Right ventricle myocardium inferior (tissue), 1 donor: Measurements from ENCODE around the gene DCLK2. TPM values are rescaled to one million over a fixed set of nuclear protein-coding genes. Genes with fewer than 3 reads are reported as not detected.

ENCODE experiments used
- ATAC-seq: fragments of 200-7000 bp; cut with Tn5 transposase; one replicate; pipeline ENCODE4 v1.9.1; 2020; ENCODE audit warnings: mild to moderate bottlenecking, moderate library complexity
- DNase-seq: peaks from one replicate; pipeline ENCODE4 v3.0.0; 2021; ENCODE audit errors: missing footprints
- intact Hi-C: fragments of 100-400 bp; cut with DNase I; formaldehyde crosslinking; loops from one replicate; pipeline ENCODE4 v1.11.0; 2022
- total RNA-seq: library from RNA; stranded (reverse); fragmentation: NEBNext Ultra II Directional; extraction: Animal tissue kit (Norgen Biotek cat#: 25700); gene quantifications from one replicate; pipeline ENCODE4 v1.2.1, GENCODE V29; 2021
- donor health status: DM: no; HTN: yes; CAD: no; lungs with severe emphysema.

Gene DCLK2
- total RNA-seq, 1 donor from 2014 or later: 19.9 TPM

DNA sequence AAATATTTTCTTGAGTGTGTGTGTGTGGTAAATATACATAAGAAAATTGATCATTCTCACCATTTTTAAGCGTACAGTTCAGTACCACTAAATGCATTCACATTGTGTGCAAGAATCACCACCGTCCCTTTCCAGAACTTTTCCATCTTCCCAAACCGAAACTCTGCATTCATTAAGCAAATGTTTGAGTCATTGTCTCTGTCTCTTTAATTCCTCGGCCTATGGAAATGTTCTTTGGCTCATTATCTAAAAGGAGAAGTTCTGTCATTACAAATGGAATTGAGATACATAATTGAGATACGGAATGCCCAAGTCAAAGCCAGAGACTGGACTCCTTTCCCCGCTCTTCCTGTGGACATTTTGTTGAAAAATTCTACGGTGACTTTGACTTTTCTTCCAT is 168.9 kb downstream of the DCLK2 start:
- intact Hi-C loops: no loop called here
- ATAC-seq: no peak
- DNase-seq: no peak

DNA sequence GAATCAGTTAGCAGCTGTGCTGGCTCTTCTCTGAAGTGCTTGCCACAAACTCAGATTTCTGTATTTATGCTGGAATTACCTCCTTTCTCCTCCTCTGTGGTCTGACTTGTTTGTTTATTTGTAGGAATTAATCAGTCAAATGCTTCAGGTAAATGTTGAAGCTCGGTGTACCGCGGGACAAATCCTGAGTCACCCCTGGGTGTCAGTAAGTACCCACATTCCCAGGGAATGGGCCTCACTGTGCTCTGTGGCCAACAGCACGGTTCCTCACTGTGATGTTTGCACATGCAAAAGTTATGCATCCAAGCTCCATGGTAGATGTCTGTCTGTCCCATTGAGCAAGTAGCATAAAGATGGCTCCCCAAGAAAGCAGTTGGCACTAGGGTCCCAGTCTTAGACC is 169.9 kb downstream of the DCLK2 start:
- intact Hi-C loops: no loop called here
- ATAC-seq (no peak), DNase-seq (no peak)

DNA sequence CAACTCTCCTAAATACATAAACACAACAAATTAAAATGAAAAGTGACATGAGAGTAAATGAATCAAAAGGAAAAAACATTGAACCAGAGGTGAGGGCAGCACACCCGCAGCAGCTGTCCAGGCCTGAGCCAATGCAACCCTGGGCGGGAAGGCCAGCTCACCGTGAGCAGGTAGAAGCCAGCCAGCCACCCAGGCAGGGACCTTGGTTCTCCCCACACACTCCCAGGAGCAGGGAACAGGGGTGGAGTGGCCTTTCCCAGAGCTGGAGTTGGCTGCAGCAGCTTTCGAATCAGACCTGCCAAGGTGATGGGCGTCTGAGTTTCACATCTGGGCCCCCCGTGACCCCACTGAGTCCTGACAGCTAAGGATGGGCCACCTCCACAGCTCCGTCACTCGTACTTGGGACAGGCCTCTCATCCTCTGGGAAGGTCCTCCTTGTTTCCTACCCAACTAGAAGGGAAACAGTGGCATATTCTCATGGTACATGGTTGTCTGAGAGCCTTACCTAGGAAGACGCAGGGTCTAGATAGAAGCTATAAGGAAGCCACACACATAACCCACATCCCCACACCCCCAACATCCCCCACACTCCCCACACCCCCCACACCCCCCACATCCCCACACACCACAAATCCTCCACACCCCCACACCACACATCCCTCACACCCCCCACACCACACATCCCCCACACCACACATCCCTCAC is 172.2 kb downstream of the DCLK2 start:
- DNase-seq: no peak
- intact Hi-C loops: no loop called here
- ATAC-seq: no peak

DNA sequence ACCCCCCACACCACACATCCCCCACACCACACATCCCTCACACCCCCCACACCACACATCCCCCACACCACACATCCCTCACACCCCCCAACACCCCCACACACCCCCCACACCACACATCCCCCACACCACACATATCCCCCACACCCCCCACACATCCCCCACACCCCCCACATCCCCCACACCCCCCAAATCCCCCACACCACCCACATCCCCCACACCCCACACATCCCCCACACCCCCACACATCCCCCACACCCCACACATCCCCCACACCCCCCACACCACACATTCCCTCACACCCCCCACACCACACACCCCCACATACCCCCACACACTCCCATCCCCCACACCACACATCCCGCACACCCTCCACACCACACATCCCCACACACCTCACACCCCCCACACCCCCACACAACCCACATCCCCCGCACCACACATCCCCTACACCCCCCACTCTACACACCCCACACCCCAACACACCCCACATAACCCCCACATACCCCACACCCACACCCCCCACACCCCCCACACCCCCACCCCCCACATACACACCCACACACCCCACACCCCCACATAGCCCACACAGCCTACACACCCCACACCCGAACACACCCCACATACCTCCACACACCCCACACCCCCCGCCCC is 172.9 kb downstream of the DCLK2 start:
- intact Hi-C loops: no loop called here
- ATAC-seq: no peak
- DNase-seq: no peak

DNA sequence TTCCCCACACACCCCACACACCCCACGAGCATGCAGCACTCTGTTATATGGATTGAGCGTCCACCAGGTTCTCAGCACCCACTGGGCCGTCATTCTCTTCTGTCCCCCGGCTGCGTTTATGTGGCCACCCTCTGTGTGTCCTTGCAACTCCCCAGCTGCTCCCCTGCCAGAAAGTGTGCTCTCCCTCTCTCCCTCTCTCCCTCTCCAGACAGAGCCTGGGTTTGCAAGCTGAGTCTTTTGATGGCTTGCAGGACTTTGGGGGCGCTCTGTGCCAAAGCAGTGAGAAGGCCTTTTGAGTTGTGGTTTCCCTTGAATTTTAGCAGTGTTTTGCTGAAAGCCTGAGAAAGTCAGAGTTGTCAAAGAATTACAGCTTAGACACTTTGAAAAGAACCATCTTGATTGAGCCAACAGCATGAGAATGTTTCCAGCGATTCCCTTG is 173.5 kb downstream of the DCLK2 start:
- no peak for ATAC-seq
- DNase-seq: no peak
- intact Hi-C loops: no loop called here

DNA sequence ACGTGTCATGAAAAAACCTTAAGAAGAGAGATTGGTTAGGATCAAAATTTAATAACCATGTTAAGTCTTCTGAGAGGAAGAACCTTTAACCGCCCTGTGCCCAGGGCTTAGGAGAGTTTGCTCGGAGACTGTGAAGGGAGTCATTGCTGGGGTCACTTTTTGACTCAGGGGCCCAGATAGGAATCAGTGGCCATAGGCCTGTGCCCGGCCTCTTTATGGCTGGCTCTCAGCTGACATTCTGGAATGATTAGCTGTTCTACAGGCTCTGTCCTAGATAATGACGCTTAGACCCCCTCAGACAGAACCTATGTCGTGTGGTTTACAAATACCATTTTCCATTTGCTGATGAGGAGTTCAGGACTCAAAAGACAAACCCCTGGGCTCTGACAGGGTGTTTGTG is 174.1 kb downstream of the DCLK2 start:
- intact Hi-C loops: no loop called here
- ATAC-seq: no peak
- DNase-seq: no peak

DNA sequence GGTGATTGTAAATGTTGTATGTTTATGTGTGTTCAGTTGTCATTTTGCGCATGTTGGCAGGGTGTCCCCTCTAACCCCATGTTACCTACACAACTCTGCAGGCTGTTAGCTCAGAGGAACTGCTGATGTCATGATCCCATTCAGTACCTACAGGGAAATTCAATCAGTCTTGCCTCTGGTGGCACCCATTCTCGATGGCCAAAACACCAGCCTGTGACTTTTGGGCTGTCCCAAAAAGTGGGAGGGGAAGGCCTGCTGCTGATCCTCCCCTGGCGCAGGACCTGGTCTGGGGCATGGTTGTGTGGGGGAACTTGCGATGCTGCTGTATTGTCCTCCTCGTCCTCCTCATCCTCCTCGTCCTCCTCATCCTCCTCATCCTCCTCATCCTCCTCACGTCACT is 174.5 kb downstream of the DCLK2 start:
- DNase-seq (no peak), ATAC-seq (no peak)
- intact Hi-C loops: no loop called here

DNA sequence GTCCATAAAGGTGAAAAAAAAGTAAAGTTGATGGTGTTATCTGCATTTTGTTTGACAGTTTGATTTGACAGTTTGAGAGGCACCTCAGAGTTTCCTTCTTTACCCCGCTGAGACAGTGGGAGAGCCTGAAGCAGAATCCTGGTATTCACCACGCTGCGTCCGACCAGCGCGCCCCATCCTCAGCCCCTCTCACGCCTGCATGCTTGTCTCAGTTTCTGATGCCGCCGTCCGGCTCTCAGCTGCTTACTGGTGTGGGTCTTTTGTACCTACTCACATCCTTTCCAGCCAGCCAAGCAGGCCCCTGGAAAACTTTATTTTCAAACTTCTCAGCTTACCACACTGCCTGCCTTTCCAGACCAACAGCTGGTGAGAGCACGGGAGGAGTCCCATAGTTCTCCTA is 175.2 kb downstream of the DCLK2 start:
- ATAC-seq: no peak
- intact Hi-C loops: no loop called here
- DNase-seq: no peak

DNA sequence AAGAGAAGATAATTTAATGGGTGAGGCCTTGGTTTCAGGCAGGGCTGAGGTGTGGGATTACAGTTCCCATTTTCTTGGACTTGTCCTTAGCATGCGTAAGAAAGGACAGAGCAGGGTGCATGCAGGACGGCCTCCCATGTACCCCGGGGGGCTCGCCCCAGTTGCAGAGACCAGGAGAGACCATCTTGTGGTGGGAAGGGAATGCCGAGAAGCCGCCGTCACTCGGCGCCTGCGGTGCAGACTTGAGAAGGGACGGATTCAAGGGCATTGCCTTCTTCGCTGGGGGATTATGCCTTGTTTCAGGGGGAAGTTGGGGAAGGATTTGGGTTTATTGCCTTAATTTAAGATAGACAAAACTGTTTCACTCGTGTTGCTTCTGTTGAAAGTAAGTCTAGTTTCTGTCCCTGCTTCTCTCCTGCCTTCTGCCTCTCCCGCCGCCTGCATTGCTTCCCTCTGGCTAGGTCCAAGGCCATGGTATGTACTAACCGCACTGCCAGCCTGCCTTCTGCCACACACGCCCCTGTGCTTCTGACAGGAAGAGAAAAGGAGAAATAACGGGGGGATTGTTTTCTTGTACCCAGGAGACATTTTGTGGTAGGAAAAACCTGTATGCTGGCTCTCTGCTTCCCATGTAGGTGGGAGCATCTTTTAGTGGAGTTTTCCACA is 175.9 kb downstream of the DCLK2 start:
- intact Hi-C loops: no loop called here
- no peak for ATAC-seq
- no peak for DNase-seq

DNA sequence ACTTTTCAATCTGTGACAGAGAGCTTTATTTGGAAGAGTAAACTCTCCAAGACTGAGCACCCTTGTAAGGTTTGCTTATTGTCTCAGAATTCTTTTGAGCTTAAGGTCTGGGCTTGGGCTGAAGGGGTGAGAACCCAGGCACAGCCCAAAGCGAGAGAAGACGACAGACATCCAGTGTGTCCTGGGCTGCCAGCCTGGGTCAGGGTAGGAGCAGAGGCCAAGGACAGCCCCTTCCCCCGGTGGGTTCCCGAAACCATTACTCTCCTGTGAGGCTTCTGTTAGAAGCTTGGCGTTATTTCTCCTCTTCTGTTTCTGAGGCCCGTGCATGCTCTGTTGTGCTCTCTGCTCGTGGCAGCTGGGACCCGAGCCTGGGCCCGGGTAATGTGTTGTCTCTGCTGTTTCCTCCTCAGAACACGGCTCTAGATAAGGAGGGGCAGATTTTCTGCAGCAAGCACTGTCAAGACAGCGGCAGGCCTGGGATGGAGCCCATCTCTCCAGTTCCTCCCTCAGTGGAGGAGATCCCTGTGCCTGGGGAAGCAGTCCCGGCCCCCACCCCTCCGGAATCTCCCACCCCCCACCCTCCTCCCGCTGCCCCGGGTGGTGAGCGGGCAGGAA is 177.5 kb downstream of the DCLK2 start:
- intact Hi-C loops: no loop called here
- ATAC-seq (peak; percentile 54), DNase-seq (no peak)

DNA sequence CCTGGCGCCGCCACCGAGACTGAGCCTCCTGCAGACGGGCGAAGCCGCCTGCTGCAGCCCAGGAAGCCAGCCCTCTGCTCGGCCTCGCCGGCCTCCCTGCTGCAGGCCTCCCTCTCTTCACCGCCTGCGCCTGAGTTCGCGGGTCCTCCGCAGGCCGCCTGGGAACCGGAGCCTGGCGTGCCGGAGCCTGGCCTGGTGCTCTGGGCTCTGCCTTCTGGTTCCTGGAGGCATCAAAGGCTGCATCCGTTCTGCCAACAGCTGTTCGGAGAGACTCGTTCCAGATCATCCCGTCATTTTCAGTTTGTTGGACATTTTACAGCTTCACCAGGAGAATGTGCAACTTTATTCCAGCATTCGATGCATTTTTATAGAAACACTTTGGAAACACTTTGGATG is 178.0 kb downstream of the DCLK2 start:
- intact Hi-C loops: no loop called here
- DNase-seq: no peak
- ATAC-seq: peak; percentile 68

DNA sequence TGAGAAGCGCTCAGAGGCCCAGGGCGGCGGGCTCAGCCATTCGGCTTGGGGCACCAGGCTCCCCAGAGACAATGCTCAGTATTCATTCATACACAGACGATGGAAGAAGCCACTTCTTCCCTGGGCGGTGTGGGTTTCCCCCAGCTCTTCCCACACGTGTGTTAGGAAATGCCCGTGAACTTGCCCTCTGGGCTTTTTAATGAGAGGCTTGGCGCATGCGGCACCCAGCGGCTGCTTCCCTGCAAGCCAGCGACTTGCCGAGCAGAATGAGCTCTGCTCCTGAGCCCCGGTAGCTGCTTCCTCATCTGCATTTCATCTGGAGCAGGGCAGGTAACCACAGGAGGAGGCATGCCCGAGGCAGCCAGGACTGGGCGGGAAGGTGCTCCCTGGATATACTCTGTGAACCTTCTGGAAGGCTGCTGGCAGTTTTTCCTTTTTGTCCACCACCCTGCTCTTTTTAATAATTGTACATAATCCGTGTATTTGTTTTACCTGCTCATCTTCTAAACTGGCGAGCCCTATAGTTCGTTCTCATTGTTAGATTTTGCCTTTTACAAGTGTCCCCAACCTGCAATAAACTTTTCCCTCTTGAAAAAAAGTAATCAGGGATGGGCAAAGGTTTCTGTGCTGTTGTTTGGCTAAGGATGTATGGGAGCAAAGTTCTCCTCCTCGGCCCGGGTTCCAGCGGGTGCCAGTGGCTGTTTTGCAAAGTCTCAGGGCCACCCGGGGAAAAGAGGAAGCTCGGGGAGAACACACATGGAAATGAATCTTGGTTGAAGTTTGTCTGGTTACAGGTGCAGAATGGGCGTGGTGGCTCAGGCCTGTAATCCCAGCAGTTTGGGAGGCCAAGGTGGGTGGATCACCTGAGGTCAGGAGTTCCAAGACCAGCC is 178.8 kb downstream of the DCLK2 start:
- no peak for DNase-seq
- intact Hi-C loops: no loop called here
- no peak for ATAC-seq

DNA sequence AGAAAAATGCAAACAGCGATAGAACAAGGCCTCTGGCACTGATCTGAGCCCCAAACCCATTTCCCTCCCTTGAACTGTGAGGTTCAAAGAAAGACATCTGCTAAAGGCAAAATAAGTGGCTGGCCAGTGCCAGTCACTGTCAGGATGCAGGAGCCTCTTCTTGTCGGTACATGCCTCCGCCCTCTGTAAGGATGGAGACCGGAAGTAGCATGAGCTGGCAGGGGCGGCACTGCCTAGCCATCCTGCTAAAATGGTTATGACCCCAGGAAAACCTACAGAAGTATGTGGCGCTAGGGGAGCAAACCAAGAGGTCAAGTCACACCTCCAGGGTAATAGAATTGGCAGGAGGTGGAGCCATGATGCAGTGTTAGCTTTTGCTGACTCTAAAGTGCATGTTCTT is 180.3 kb downstream of the DCLK2 start:
- intact Hi-C loops: no loop called here

DNA sequence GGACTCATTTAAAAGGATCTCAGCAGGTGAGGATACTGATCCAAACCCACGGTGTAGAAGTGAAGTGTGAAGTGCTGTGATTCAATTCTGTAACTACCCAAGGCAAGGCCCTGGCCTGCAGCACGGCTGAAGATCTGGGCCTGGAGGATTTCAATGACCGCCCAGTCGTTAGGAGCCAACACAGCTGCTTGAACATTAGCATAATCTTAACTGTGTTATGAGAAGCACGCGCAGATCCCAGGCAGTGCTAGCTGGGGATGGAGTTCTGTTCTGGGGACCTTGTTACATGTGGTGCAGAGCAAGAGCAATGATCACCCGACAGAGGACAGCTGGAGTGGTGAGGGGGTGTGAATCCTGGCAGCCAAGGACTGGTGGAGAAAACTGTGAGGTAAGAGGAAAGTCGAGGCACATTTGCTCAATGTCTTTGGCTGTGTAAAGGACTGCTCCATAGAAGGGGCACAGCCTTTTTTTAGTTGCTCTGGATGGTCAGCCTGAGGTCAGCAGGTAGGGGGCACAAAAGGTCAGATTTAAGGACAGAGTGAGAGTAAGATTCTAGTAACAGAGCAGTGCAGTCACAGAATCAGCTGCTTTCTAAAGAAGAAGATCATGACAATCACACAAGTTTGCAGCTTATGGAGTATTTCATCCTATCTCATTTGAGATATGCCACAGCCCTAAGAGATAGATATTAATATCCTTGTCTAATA is 181.8 kb downstream of the DCLK2 start:
- no peak for DNase-seq
- peak; percentile 53 for ATAC-seq

More for the DNA sequence above, 180.3 kb downstream of the DCLK2 start:
- no peak for ATAC-seq
- DNase-seq: no peak

DNA sequence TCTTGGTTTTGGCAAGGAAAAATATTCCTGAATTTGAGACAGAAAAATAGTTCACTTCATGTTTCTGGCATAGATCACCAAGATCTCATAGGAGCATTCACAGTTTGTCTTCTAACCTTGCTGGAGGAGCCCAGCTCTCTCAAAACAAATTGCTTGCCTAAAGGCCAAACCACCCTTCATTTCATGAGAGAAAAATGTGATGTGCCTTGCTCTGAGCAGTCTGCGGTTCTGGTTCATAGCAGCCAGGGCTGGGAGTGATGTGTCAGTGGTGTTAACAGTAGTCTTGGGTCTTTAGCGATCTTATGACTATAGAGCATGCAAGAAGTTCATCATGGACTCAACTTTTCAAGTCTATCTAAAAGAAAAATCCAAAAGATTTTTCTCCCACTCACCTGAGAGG is 183.3 kb downstream of the DCLK2 start:
- ATAC-seq (no peak), DNase-seq (no peak)
- intact Hi-C loops: no loop called here

More for the DNA sequence above, 181.8 kb downstream of the DCLK2 start:
- intact Hi-C loops: no loop called here

DNA sequence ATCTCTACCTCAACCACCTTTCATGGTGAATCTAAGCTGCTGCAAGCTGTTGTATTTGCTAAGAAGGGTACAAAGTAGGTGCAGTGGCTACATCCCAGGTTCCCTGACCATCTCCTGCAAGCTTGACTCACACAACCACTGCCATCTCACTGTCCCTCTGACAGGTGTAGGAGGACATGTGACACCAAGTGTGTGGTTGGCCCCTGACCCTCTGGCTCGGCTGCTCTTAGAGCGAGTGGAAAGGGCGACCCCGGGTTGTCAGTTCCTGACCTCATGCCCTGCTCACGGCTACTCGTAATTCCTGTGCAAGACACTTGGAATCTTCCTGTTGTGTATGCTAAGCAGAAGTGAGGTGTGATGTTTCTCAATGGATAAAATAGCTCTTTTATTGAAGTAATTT is 184.4 kb downstream of the DCLK2 start:
- intact Hi-C loops: no loop called here
- ATAC-seq: no peak
- DNase-seq: no peak

DNA sequence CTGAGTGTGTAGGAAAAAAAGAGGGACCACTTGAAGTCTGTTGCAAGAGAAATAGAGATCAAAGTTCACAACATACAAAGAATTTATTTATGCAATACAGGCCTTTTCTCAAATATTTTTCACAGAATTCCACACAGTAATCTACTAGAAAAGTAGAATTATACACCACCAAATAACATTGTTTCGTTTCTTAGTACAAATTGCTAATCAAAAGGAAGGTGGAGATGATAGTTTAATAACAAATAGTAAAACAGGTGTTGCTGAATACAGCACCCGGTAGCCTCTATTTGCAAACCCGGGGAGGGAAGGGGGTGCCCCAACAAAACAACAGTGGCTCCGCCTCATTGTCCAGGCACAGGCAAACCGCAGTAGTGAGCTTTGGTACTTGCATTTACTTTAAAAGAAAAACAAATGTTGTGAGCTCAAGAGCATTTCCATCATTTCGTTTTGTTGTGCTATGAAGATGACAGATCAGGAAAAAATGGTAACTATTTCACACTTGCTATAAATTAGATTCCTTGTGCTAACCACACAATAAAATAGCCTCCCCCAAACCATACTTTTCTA is 186.4 kb downstream of the DCLK2 start:
- DNase-seq (no peak), ATAC-seq (no peak)
- intact Hi-C loops: no loop called here

DNA sequence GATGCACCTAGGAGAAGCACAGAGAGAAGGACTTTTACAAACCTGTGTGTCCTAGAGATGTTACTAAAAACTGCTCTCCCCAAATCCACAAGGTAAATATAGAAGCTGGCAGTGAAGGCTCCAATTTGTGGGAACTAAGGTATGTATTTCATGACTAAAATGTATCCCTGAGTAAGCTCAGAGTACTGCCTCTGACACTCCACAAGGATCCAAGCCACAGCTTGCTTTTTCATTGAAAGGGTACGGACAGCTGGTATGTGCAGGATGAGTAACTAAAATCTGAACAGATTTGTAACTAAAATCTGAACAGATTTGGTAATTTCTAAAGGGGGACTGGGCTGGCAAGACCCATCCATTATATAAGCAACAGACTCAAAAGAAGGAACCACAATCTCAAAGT is 187.6 kb downstream of the DCLK2 start:
- intact Hi-C loops: no loop called here
- DNase-seq (no peak), ATAC-seq (no peak)
